T-cell (primary cell): Measurements from ENCODE around the gene EZR. TPM values are rescaled to one million over a fixed set of nuclear protein-coding genes. Genes with fewer than 3 reads are reported as not detected.

ENCODE experiments used
- ATAC-seq, 4 experiments: fragments of 200-7000 bp in 3 of 4; fragments of 150-1000 bp in 1 of 4; cut with Tn5 transposase; replicated peaks in 1 of 4; 1 replicate in 3 of 4; 2 replicates in 1 of 4; pipeline ENCODE4 v1.10.0; 2021; ENCODE audit warnings: moderate library complexity in 3 of 4, mild to moderate bottlenecking in 2 of 4, moderate number of reproducible peaks in 1 of 4
- CTCF ChIA-PET, 2 donors: fragments of 300-600 bp; sonication (Branson Sonifier 250); formaldehyde crosslinking; loops; one replicate each; lab custom pipeline; 2022; ENCODE audit warnings: antibody characterized with exemption in 2 of 2; lab: Charles Lee
- POLR2A ChIA-PET, 2 donors: fragments of 300-600 bp; sonication (Branson Sonifier 250); formaldehyde crosslinking; loops; one replicate each; lab custom pipeline; 2022; ENCODE audit warnings: antibody characterized with exemption in 2 of 2; lab: Charles Lee
- DNase-seq, 35 experiments: peaks; one replicate each; pipeline versions ENCODE4 v3.0.0 to v3.0.0-alpha.2; 2013 to 2023
- H3K27ac ChIP-seq: one replicate; pipeline ENCODE4 v1.5.1; 2013; ENCODE audit warnings: low read length
- H3K27me3 ChIP-seq, 2 experiments: replicated peaks in 1 of 2; 1 replicate in 1 of 2; 2 replicates in 1 of 2; pipeline versions ENCODE4 v1.6.1 to v1.7.0; 2013; ENCODE audit warnings: low read length in 1 of 2, mixed read lengths in 1 of 2; ENCODE audit not compliant: control insufficient read depth in 2 of 2, insufficient read depth in 2 of 2; ENCODE audit errors: extremely low read depth in 1 of 2
- H3K36me3 ChIP-seq, 2 donors: 1 replicate in 1 of 2; 2 replicates in 1 of 2; pipeline versions ENCODE4 v1.6.1 to v1.7.0; 2013; ENCODE audit warnings: low read length in 1 of 2; ENCODE audit not compliant: control insufficient read depth in 2 of 2, insufficient read depth in 1 of 2; ENCODE audit errors: extremely low read depth in 1 of 2
- H3K4me1 ChIP-seq, 2 experiments: 1 replicate in 1 of 2; 2 replicates in 1 of 2; pipeline versions ENCODE4 v1.6.1 to v1.7.0; 2013; ENCODE audit warnings: low read length in 2 of 2, mixed read lengths in 1 of 2; ENCODE audit not compliant: insufficient read depth in 2 of 2, control insufficient read depth in 1 of 2; ENCODE audit errors: extremely low read depth in 1 of 2
- H3K4me3 ChIP-seq, 2 donors: 1 replicate in 1 of 2; 2 replicates in 1 of 2; pipeline versions ENCODE4 v1.5.1 to v1.7.0; 2013; ENCODE audit warnings: mild to moderate bottlenecking in 2 of 2, low read length in 1 of 2, moderate library complexity in 1 of 2; ENCODE audit not compliant: control insufficient read depth in 1 of 2; ENCODE audit errors: extremely low read depth in 1 of 2
- H3K9me3 ChIP-seq: 2 replicates; pipeline ENCODE4 v1.7.0; 2013
- H3K27ac Mint-ChIP-seq, 2 donors: one replicate each; pipeline ENCODE4 v1.8.0; 2020 to 2021; ENCODE audit warnings: mild to moderate bottlenecking in 2 of 2, mixed read lengths in 2 of 2
- H3K27me3 Mint-ChIP-seq, 2 donors: one replicate each; pipeline ENCODE4 v1.8.0; 2021 to 2022; ENCODE audit warnings: mixed read lengths in 2 of 2
- H3K36me3 Mint-ChIP-seq: one replicate; pipeline ENCODE4 v1.8.0; 2021; ENCODE audit warnings: mixed read lengths
- H3K4me1 Mint-ChIP-seq, 3 donors: one replicate each; pipeline ENCODE4 v1.8.0; 2020 to 2022; ENCODE audit warnings: mixed read lengths in 3 of 3, mild to moderate bottlenecking in 1 of 3
- H3K4me3 Mint-ChIP-seq, 3 donors: one replicate each; pipeline ENCODE4 v1.8.0; 2020 to 2022; ENCODE audit warnings: mild to moderate bottlenecking in 3 of 3, mixed read lengths in 3 of 3, moderate library complexity in 3 of 3
- H3K9me3 Mint-ChIP-seq, 3 donors: one replicate each; pipeline ENCODE4 v1.8.0; 2020 to 2022; ENCODE audit warnings: mixed read lengths in 3 of 3
- WGBS: methylation state at CpG from one replicate; pipeline ENCODE4 v1.1.5; 2013; ENCODE audit warnings: missing lambda C conversion rate; ENCODE audit not compliant: insufficient coverage; 5-methylcytosine and 5-hydroxymethylcytosine counted together
- total RNA-seq, 35 experiments: library from RNA in 6 of 35; stranded (reverse) in 6 of 35; fragments of 120-200 nt in 1 of 35; gene quantifications; one replicate each; pipeline versions ENCODE4 v1.2.1 to v1.2.4 and lab custom pipeline; 2013 to 2026

The EZR gene
- total RNA-seq, 5 donors from 2014 or later (not counting 1 experiment from before 2014, with no cell fraction given): 176 to 286 (median 272) TPM

DNA sequence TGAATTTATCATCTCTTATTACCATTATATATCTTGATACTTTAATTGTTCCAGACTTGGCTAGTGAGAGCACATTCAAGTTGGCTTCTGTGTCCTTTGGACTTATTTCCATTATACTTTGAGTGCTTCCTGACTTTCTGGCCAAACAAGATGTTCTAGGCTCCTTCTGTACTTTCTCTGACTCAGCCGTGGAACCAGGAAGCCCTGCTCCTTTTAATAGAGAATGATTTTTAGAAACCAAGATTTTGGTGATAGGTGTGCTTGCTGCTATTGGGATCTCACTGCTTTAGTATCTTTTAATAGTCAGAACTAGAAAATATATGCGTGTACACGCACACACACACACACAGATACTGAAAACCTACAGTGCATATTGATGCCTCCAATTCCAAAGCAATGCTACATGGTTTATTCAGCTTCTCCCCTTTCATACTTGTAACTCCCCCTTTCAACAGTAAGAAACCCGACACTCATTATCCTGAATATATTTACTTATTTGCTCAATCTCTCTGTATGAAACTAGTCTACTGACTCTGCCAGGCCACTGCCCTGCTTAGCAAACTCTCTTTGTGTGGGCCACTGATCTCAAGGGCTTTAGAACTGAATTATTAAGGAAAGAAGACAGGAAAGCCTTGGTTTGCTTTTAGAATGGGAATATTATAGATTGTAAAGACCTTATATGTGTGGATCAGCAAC, 42.7 kb upstream of the EZR start:
- Mint-ChIP-seq H3K9me3 (no peaks in the 10 kb centered on the region), H3K27ac (no peak overlapping the region), H3K27me3 (no peaks in the 10 kb centered on the region), H3K36me3 (no peaks in the 10 kb centered on the region), H3K4me3 (no peak overlapping the region), H3K4me1 (peaks cover 8 to 11% (median 11%) of the 10 kb centered on the region in 3 donors)
- POLR2A ChIA-PET: interaction anchor here (0.7 to 1.0 kb wide), 2 partner anchors 8 to 41 kb away, joined by 3 to 7 read pairs; no protein-coding TSS in a partner anchor
- no peak for DNase-seq
- H3K27ac ChIP-seq: no peak overlapping the region
- H3K4me3 ChIP-seq: no peak overlapping the region
- CTCF ChIA-PET: no interaction called here
- H3K9me3 ChIP-seq: no peaks in the 10 kb centered on the region
- 90% methylated on average over 2 of the region's 4 CpGs for WGBS
- H3K27me3 ChIP-seq: no peaks in the 10 kb centered on the region
- ATAC-seq: no peak
- no peaks in the 10 kb centered on the region for H3K4me1 ChIP-seq
- no peaks in the 10 kb centered on the region for H3K36me3 ChIP-seq

DNA sequence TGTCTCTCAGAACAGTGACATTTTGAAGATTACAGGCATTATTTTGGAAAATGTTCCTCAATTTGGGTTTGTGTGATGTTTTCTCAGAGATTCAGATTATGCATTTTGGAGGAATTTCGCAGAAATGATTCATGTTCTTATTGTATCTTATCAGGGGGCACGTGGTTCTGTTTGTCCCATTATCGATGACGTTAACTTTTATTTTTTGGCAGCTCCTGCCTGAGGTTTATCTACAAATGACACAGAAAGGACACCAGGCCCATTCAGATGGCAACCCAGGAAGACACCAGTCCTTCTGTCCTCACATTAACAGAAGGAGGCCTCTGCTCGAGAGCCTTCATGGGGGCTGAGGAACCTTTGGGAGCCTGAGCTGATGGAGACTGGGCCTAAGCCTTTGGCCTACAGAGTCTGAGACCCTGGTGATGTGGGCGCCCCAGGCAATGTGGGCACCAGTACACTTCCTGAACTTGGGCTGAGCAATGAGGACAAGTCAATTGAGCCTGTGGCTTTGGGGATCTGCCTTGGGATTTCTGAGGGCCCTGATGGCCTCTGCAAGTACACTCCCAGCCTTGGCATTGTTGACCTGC, 41.2 kb upstream of the EZR start:
- Histone ChIP-seq H3K4me1 (peaks cover 0 to 11% of the 10 kb centered on the region in 2 experiments), H3K27me3 (no peaks in the 10 kb centered on the region), H3K36me3 (no peaks in the 10 kb centered on the region), H3K4me3 (no peak overlapping the region), H3K9me3 (no peaks in the 10 kb centered on the region), H3K27ac (no peak overlapping the region)
- DNase-seq (no peak), ATAC-seq (no peak)
- POLR2A ChIA-PET: interaction anchor here in 1 of 2 donors (0.6 kb wide), 1 partner anchor 17 kb away, joined by 3 read pairs; no protein-coding TSS in a partner anchor
- peaks cover 19 to 24% (median 21%) of the 10 kb centered on the region in 3 donors for H3K4me1 Mint-ChIP-seq
- H3K27me3 Mint-ChIP-seq: no peaks in the 10 kb centered on the region
- CTCF ChIA-PET: no interaction called here
- no peak overlapping the region for H3K27ac Mint-ChIP-seq
- H3K4me3 Mint-ChIP-seq: no peak overlapping the region
- WGBS: 89% methylated on average over 3 of the region's 6 CpGs
- H3K9me3 Mint-ChIP-seq: no peaks in the 10 kb centered on the region
- no peaks in the 10 kb centered on the region for H3K36me3 Mint-ChIP-seq

DNA sequence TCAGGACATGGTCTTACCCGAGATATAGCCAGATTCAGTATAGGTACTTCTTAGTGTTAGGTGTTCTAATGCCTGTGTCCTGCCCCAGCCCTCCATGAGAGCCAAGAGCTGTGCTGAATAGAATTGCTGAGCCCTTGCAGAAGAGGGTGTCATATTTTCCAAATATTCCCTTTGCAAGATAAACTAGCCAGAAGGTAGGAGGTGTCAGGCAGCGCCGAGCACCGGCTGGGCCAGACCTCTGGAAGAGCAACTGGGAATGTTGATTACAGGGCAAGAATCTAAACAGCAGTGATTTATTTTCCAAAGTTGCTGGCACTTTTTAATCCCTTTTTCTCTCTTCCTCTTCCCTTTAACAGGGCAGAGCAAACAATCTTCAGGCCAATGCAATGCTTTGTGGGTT, 37.1 kb upstream of the EZR start:
- Histone ChIP-seq H3K27ac (peak overlapping the region; percentile 98), H3K9me3 (no peaks in the 10 kb centered on the region), H3K4me3 (no peak overlapping the region), H3K27me3 (no peaks in the 10 kb centered on the region), H3K36me3 (no peaks in the 10 kb centered on the region), H3K4me1 (peaks cover 24 to 47% of the 10 kb centered on the region in 2 experiments)
- DNase-seq (no peak), ATAC-seq (no peak)
- Mint-ChIP-seq H3K9me3 (no peaks in the 10 kb centered on the region), H3K27me3 (no peaks in the 10 kb centered on the region), H3K4me1 (peaks cover 14 to 26% (median 23%) of the 10 kb centered on the region in 3 donors), H3K36me3 (no peaks in the 10 kb centered on the region), H3K4me3 (no peak overlapping the region), H3K27ac (no peak overlapping the region)
- 78% methylated on average over 3 of the region's 4 CpGs for WGBS
- POLR2A ChIA-PET: interaction anchor here in 1 of 2 donors (5.6 kb wide), 1 partner anchor 12 kb away, joined by 148 read pairs; no protein-coding TSS in a partner anchor
- CTCF ChIA-PET: no interaction called here

DNA sequence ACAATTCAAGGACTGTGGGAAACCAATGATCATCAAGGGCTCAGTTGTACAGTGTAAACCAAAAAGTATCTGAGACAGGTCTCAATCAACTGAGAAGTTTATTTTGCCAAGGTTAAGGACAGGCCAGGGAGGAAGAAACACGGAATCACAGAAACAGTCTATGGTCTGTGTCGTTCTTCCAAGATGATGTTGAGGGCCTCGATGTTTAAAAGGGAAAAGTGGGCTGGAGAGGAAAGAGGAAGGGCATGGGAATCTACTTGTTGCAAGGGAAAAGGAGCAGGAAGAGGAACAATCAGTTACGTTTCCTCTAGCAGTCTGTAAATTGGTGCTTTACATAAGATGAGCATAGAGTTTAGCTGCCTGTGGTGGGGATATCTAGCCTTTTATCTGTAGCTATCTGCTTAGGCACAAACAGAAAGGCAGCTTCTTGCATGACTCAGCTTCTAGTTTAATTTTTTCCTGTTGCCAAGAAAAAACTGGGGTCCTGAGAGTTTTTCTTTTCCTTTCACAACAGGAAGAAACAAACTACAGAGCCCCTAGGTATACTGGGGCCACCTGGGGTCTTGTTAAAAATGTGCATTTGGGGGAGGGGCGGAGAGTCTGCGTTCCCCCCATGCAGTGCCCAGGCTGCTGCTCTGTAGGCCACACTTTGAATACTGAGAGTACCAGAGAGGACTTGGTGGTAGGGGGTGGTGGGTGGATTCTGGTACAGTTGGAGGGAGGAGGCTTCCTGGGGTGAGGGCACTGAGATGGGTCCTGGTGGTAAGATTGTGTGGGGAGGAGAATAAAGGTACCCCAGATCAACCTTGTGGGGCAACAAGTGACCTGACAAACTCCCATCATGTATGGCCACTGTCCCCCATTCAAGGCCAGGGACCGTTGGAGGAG, 35.3 kb upstream of the EZR start:
- peak overlapping the region in 1 of 2 donors; percentile 52 for H3K4me3 ChIP-seq
- H3K27me3 ChIP-seq: no peaks in the 10 kb centered on the region
- peaks cover 26 to 42% (median 39%) of the 10 kb centered on the region in 3 donors for H3K4me1 Mint-ChIP-seq
- 42% methylated on average over 5 of the region's 7 CpGs for WGBS
- H3K9me3 Mint-ChIP-seq: no peaks in the 10 kb centered on the region
- H3K36me3 ChIP-seq: no peaks in the 10 kb centered on the region
- no peaks in the 10 kb centered on the region for H3K36me3 Mint-ChIP-seq
- peak overlapping the region; percentile 98 for H3K27ac ChIP-seq
- H3K9me3 ChIP-seq: no peaks in the 10 kb centered on the region
- H3K27ac Mint-ChIP-seq: no peak overlapping the region
- no peak overlapping the region for H3K4me3 Mint-ChIP-seq
- DNase-seq (peak in 13 of 35 experiments; percentile 11 to 71 (median 23)), ATAC-seq (peak; percentile 25 to 58 (median 46))
- POLR2A ChIA-PET: interaction anchor here (0.5 to 5.6 kb wide), 15 partner anchors 11 to 201 kb away, joined by 3 to 148 read pairs (median 4); partner anchors contain the start of genes EZR (in 1 of the 2) and TAGAP (in 1 of the 2)
- no peaks in the 10 kb centered on the region for H3K27me3 Mint-ChIP-seq
- peaks cover 35 to 61% of the 10 kb centered on the region in 2 experiments for H3K4me1 ChIP-seq
- CTCF ChIA-PET: interaction anchor here (0.5 to 2.6 kb wide), 6 partner anchors 7 to 61 kb away, joined by 3 to 20 read pairs (median 4); no protein-coding TSS in a partner anchor

DNA sequence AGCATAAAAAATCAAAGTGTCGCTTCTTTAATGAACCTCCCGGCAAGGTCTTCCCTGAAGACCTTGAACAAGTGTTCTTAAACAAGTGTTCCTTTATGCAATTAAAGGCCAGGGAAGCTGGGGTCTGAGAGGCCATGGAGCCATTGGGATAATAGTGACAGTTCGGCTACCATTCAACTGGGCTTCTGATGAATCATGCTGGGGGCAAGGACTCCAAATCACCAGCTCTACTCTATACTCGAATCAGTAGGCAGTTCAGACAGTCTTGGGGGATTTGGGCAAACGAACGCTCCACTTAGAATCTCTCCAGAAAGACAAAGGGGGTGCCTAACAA, 34.7 kb upstream of the EZR start:
- no peaks in the 10 kb centered on the region for H3K27me3 ChIP-seq
- ChIA-PET POLR2A (interaction anchor here (0.6 to 5.6 kb wide), 16 partner anchors 8 to 204 kb away, joined by 3 to 148 read pairs (median 4); partner anchors contain the start of genes EZR (in 1 of the 2) and SYTL3 (in 1 of the 2)), CTCF (interaction anchor here in 1 of 2 donors (0.6 to 2.6 kb wide), 6 partner anchors 10 to 61 kb away, joined by 3 to 20 read pairs (median 4); no protein-coding TSS in a partner anchor)
- Mint-ChIP-seq H3K4me1 (peaks cover 32 to 48% (median 44%) of the 10 kb centered on the region in 3 donors), H3K36me3 (no peaks in the 10 kb centered on the region), H3K27ac (no peak overlapping the region), H3K9me3 (no peaks in the 10 kb centered on the region), H3K27me3 (no peaks in the 10 kb centered on the region), H3K4me3 (no peak overlapping the region)
- H3K4me3 ChIP-seq: peak overlapping the region in 1 of 2 donors; percentile 52
- peak overlapping the region; percentile 98 for H3K27ac ChIP-seq
- H3K9me3 ChIP-seq: no peaks in the 10 kb centered on the region
- ATAC-seq (no peak), DNase-seq (peak in 1 of 35 experiments; percentile 17)
- H3K36me3 ChIP-seq: no peaks in the 10 kb centered on the region
- WGBS: 64% methylated on average over 5 of the region's 6 CpGs
- peaks cover 35 to 63% of the 10 kb centered on the region in 2 experiments for H3K4me1 ChIP-seq
